Body of pancreas (tissue), 4 donors: ENCODE data around the gene KPNA3.

Source experiments
- CTCF ChIP-seq, 7 experiments: fragments of 450-650 bp in 4 of 7; fragments of 200-600 bp in 3 of 7; sonication (generic) in 3 of 7; IDR thresholded peaks; one replicate each; pipeline ENCODE4 v1.5.1; 2016 to 2019; ENCODE audit warnings: antibody characterized with exemption in 7 of 7
- POLR2A ChIP-seq, 3 donors: fragments of 450-650 bp; IDR thresholded peaks; one replicate each; pipeline ENCODE4 v1.6.1; 2016; ENCODE audit warnings: antibody characterized with exemption in 3 of 3, mild to moderate bottlenecking in 2 of 3

GRCh38 chr13:49711218-49711863 lies 81.1 kb downstream of the KPNA3 start:
- TF ChIP-seq CTCF (IDR thresholded peaks at IDR 0.05), result no peak
- no peak for TF ChIP-seq POLR2A (IDR thresholded peaks at IDR 0.05)
